Activated CD4-positive, alpha-beta T cell treated with anti-CD3 and anti-CD28 coated beads, Interleukin-2, Interleukin-4, amounts not matched to agents 100 ng/mL and 50 ng/mL, durations not matched to agents 16 hours and 8 hours (primary cell): ENCODE data around the gene SEC14L5.
A peak's percentile ranks its signal among the peaks of the same experiment; 100 is the strongest.

Source experiments
- DNase-seq: peaks from one replicate; pipeline ENCODE4 v3.0.0-alpha.2; 2020; ENCODE audit warnings: low spot score

The SEC14L5 gene

GRCh38 chr16:5011637-5012036 lies 53.5 kb downstream of the SEC14L5 start:
- no peak for DNase-seq

- DNase-seq, result no peak
Measured at GRCh38 chr16:5012887-5013286, 54.8 kb downstream of the SEC14L5 start.

GRCh38 chr16:5015351-5015750 lies 57.2 kb downstream of the SEC14L5 start:
- DNase-seq, result no peak

- DNase-seq, result no peak
Measured at GRCh38 chr16:5015887-5016286, 57.8 kb downstream of the SEC14L5 start.

- no peak for DNase-seq
Measured at GRCh38 chr16:5016967-5017677, 59.0 kb downstream of the SEC14L5 start.

GRCh38 chr16:5017678-5017969 lies 59.5 kb downstream of the SEC14L5 start:
- DNase-seq, result no peak

- no peak for DNase-seq
Measured at GRCh38 chr16:5018793-5019192, 60.7 kb downstream of the SEC14L5 start.

GRCh38 chr16:5019775-5020174 lies 61.6 kb downstream of the SEC14L5 start:
- DNase-seq, result no peak

GRCh38 chr16:5020551-5020950 lies 62.4 kb downstream of the SEC14L5 start:
- no peak for DNase-seq

GRCh38 chr16:5022521-5022920 lies 64.4 kb downstream of the SEC14L5 start:
- DNase-seq, result no peak

GRCh38 chr16:5024632-5025031 lies 66.5 kb downstream of the SEC14L5 start:
- peak; percentile 8 for DNase-seq

- no peak for DNase-seq
Measured at GRCh38 chr16:5025171-5025632, 67.1 kb downstream of the SEC14L5 start.

GRCh38 chr16:5026664-5027063 lies 68.5 kb downstream of the SEC14L5 start:
- DNase-seq, result no peak

GRCh38 chr16:5027086-5027485 lies 69.0 kb downstream of the SEC14L5 start:
- no peak for DNase-seq

- no peak for DNase-seq
Measured at GRCh38 chr16:5027575-5028235, 69.6 kb downstream of the SEC14L5 start.

- no peak for DNase-seq
Measured at GRCh38 chr16:5028950-5029475, 70.9 kb downstream of the SEC14L5 start.

- DNase-seq, result no peak
Measured at GRCh38 chr16:5030251-5030870, 72.2 kb downstream of the SEC14L5 start.

- no peak for DNase-seq
Measured at GRCh38 chr16:5031601-5032000, 73.5 kb downstream of the SEC14L5 start.

GRCh38 chr16:5032748-5033167 lies 74.6 kb downstream of the SEC14L5 start:
- no peak for DNase-seq

GRCh38 chr16:5033256-5034166 lies 75.4 kb downstream of the SEC14L5 start, which contains the start of gene NAGPA:
TSS of gene NAGPA (minus strand) at chr16:5033935. CDS start at chr16:5033914, 21 bp downstream.
- DNase-seq, result peak; percentile 87

GRCh38 chr16:5034167-5034523 lies 76.0 kb downstream of the SEC14L5 start:
- no peak for DNase-seq

- no peak for DNase-seq
Measured at GRCh38 chr16:5035909-5036227, 77.7 kb downstream of the SEC14L5 start.
